ENCODE data around the gene ALPL. TPM values are rescaled to one million over a fixed set of nuclear protein-coding genes. Genes with fewer than 3 reads are reported as not detected.

Gene ALPL
- total RNA-seq, 1 experiment from 2014 or later, result 140 TPM

- TF ChIP-seq AFF4 (CRISPR knock-in tag; IDR thresholded peaks at IDR 0.05; ENCODE audit: borderline replicate concordance) (no peak), ZNF317 (CRISPR knock-in tag; IDR thresholded peaks at IDR 0.05; ENCODE audit: borderline replicate concordance, low read depth) (no peak), E2F5 (CRISPR knock-in tag; IDR thresholded peaks at IDR 0.05) (no peak), MAX (CRISPR knock-in tag; IDR thresholded peaks at IDR 0.05) (no peak), CREM (CRISPR knock-in tag; IDR thresholded peaks at IDR 0.05) (no peak), EMX1 (CRISPR knock-in tag; IDR thresholded peaks at IDR 0.05) (no peak), CREB1 (CRISPR knock-in tag; IDR thresholded peaks at IDR 0.05) (no peak)
- TF ChIP-seq, protein P1, sequence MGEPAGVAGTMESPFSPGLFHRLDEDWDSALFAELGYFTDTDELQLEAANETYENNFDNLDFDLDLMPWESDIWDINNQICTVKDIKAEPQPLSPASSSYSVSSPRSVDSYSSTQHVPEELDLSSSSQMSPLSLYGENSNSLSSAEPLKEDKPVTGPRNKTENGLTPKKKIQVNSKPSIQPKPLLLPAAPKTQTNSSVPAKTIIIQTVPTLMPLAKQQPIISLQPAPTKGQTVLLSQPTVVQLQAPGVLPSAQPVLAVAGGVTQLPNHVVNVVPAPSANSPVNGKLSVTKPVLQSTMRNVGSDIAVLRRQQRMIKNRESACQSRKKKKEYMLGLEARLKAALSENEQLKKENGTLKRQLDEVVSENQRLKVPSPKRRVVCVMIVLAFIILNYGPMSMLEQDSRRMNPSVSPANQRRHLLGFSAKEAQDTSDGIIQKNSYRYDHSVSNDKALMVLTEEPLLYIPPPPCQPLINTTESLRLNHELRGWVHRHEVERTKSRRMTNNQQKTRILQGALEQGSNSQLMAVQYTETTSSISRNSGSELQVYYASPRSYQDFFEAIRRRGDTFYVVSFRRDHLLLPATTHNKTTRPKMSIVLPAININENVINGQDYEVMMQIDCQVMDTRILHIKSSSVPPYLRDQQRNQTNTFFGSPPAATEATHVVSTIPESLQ (CRISPR knock-in tag; IDR thresholded peaks at IDR 0.05), result no peak
Measured at GRCh38 chr1:21576031-21576797, 67.0 kb downstream of the ALPL start (continued).

GRCh38 chr1:21576798-21577187 is 67.6 kb downstream of the ALPL start:
- Mint-ChIP-seq H3K4me1 (peaks cover 12% of the 10 kb centered on the region), H3K9me3 (peaks cover 3% of the 10 kb centered on the region; the same call in 1 of the 2 replicates), H3K27ac (no peak overlapping the region), H3K4me3 (no peak overlapping the region), H3K27me3 (ENCODE audit: low read depth) (peaks cover 6% of the 10 kb centered on the region; the same call in 1 of the 2 replicates), H3K36me3 (peaks cover 4% of the 10 kb centered on the region; the same call in 1 of the 2 replicates)
- no peak for DNase-seq (ENCODE audit: low spot score)
- CTCF ChIA-PET, result interaction anchor here (0.6 to 0.9 kb wide), 2 partner anchors 19 to 25 kb away, joined by 3 to 5 read pairs; no protein-coding TSS in a partner anchor
- POLR2A ChIA-PET, result no interaction called here
- ATAC-seq, result no peak
- no peak for TF ChIP-seq MAX (CRISPR knock-in tag; IDR thresholded peaks at IDR 0.05)
- TF ChIP-seq SP1 (CRISPR knock-in tag; conservative IDR thresholded peaks at IDR 0.05), result no peak
- no peak for TF ChIP-seq HMGA2 (CRISPR knock-in tag; IDR thresholded peaks at IDR 0.05)
- no peak for TF ChIP-seq ZNF121 (CRISPR knock-in tag; IDR thresholded peaks at IDR 0.05)
- no peak for TF ChIP-seq ZNF423 (CRISPR knock-in tag; IDR thresholded peaks at IDR 0.05)
- TF ChIP-seq, protein P2, sequence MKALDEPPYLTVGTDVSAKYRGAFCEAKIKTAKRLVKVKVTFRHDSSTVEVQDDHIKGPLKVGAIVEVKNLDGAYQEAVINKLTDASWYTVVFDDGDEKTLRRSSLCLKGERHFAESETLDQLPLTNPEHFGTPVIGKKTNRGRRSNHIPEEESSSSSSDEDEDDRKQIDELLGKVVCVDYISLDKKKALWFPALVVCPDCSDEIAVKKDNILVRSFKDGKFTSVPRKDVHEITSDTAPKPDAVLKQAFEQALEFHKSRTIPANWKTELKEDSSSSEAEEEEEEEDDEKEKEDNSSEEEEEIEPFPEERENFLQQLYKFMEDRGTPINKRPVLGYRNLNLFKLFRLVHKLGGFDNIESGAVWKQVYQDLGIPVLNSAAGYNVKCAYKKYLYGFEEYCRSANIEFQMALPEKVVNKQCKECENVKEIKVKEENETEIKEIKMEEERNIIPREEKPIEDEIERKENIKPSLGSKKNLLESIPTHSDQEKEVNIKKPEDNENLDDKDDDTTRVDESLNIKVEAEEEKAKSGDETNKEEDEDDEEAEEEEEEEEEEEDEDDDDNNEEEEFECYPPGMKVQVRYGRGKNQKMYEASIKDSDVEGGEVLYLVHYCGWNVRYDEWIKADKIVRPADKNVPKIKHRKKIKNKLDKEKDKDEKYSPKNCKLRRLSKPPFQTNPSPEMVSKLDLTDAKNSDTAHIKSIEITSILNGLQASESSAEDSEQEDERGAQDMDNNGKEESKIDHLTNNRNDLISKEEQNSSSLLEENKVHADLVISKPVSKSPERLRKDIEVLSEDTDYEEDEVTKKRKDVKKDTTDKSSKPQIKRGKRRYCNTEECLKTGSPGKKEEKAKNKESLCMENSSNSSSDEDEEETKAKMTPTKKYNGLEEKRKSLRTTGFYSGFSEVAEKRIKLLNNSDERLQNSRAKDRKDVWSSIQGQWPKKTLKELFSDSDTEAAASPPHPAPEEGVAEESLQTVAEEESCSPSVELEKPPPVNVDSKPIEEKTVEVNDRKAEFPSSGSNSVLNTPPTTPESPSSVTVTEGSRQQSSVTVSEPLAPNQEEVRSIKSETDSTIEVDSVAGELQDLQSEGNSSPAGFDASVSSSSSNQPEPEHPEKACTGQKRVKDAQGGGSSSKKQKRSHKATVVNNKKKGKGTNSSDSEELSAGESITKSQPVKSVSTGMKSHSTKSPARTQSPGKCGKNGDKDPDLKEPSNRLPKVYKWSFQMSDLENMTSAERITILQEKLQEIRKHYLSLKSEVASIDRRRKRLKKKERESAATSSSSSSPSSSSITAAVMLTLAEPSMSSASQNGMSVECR (CRISPR knock-in tag; IDR thresholded peaks at IDR 0.05; ENCODE audit: borderline replicate concordance), result no peak
- TF ChIP-seq ZNF396 (CRISPR knock-in tag; IDR thresholded peaks at IDR 0.05; ENCODE audit: borderline replicate concordance), result no peak
- TF ChIP-seq USF2 (CRISPR knock-in tag; IDR thresholded peaks at IDR 0.05), result no peak
- no peak for TF ChIP-seq RELA (CRISPR knock-in tag; IDR thresholded peaks at IDR 0.05; ENCODE audit: borderline replicate concordance)
- TF ChIP-seq ZNF232 (CRISPR knock-in tag; IDR thresholded peaks at IDR 0.05), result no peak
- no peak for TF ChIP-seq ATF2 (CRISPR knock-in tag; IDR thresholded peaks at IDR 0.05; ENCODE audit: borderline replicate concordance, low read depth)
- no peak for TF ChIP-seq NFATC4 (CRISPR knock-in tag; IDR thresholded peaks at IDR 0.05)
